GM18520 (cell line): ENCODE measurements around the gene YY1.

Experiments
- ATAC-seq: cut with Tn5 transposase; IDR thresholded peaks from one replicate; pipeline ENCODE4 v1.9.1; 2021; ENCODE audit not compliant: unreplicated experiment

The YY1 gene

DNA sequence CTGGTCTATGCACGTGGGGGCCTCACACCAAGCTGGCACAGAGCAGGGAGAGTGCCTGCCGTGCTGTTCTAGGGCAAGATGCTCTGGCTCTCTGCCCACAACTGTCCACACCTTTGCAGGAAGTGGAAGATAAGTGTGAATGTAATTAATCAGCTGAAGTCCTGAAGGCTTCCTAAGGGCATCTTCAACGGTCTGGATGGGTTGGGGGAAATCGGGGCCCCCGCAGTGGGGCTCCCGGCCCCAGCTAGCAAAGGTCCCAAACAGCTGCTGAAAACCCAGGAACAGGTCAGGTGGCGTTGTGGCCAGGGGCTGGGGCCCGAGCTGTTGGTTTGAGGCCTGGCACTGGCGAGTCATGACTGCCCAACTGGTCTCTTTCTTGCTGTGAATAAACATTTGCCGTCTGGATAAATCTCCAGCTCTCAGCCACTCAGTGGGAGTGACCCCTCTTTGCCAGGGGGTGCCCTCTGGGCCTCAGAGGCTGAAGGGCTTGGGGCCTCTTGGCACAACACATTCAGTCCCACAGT is 74.0 kb downstream of the YY1 start:
- no peak for ATAC-seq

DNA sequence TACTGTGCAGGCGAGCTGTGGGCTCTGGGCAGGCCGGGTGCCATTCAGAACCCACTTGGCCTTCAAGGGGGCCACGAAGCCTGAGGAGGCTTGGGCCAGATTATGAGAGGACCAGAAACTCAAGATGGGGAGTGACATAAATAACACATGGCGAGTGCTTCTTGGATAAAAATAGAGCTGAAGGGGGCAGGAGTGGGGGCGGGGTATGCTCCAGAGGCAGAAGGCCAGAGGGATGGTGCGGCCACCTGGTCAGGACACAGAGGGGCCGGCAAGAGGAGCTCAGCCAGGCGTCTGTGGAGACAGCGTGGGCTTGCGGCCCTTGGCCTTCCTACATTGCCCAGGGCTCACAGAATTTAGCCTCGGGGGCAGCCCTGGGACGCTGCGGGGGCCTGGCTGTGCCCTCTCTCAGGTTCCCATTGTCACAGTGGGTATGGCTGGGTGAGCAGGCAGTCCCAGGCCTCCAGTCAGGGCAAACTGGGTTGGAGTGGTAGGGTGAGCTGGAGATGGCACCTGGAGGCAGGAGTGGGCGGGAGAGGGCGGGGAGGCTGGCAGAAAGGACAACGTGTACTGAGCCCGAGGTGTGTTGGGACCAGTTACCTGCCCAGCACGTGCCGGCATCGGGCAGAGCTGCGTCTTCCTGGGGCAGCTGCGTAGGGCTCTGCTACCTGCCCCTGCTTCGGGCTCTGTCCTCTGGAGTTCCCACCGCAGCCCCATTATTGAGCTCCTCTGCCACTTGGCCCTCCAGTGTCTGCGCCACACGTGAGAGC is 74.7 kb downstream of the YY1 start:
- no peak for ATAC-seq

DNA sequence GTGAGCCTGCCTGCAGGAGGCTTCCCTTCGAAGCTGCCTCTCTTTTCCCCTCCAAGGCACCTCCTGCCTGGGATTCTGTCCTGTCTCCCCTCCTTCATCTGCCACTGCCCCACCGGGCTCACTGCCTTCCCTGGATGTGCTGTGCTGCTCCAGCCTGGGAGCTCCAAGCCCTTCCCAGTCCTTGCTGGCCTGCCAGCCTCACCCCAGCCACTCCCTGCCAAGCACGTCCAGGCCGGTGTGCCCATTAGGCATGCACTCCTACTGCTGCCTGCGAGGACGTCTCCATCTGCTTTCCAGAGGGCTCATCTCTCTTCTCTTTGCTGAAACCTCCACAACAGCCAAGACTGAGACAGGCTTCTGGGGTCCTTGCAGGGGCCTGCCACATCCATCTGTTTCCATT is 75.8 kb downstream of the YY1 start:
- no peak for ATAC-seq

DNA sequence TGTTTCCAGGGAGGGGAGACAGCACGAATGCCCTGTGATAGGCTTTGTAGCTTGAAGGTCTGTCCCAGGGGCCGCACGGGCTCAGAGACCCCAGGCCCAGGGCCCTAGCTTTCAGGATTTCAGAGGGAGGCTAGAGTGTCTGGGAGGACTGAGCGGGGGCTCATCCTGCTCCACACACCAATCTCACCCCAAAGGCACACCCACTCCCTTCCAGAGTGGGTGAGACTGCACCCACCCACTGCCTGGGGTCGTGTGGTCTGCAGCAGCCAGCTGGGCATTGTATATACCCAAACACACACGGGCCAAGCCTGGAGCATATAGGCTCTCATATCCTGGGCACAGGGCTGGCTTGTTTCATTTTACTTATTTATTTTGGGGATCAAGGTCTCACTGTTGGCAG is 78.4 kb downstream of the YY1 start:
- no peak for ATAC-seq

- ATAC-seq = peak; percentile 61
Measured at GRCh38 chr14:100317912-100318808, 79.2 kb downstream of the YY1 start.

DNA sequence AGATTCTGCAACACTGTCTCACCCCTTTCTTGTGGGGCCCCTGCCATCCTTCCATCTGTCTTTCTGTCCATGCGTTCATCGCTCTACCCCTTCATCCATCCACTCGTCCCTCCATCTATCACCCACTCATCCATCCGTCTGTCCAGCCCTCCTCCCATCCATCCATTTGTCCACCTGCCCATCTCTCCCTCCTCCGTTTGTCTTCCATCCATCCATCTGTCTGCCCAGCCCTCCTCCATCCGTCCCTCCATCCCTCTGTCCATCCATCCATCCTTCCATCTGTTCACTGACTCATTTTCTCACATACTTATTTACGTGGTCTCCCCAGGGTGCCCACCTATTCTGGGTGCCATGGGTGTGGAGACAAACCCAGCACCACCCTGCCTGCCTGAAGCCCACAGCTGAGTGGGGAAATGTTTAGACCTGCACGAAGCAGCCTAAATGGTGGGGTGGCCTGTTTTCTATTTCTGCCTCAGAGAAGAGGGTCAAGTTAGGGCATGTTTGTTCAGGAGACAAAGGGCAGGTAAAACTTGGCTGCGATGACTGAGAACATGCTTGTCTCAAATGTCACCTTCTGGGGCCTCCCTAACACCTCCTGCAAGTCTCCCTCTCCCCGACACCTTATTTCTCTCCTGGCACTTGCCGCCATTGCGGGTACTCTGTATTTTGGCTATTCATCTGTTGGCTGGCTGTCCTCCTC is 81.4 kb downstream of the YY1 start:
- ATAC-seq = no peak

DNA sequence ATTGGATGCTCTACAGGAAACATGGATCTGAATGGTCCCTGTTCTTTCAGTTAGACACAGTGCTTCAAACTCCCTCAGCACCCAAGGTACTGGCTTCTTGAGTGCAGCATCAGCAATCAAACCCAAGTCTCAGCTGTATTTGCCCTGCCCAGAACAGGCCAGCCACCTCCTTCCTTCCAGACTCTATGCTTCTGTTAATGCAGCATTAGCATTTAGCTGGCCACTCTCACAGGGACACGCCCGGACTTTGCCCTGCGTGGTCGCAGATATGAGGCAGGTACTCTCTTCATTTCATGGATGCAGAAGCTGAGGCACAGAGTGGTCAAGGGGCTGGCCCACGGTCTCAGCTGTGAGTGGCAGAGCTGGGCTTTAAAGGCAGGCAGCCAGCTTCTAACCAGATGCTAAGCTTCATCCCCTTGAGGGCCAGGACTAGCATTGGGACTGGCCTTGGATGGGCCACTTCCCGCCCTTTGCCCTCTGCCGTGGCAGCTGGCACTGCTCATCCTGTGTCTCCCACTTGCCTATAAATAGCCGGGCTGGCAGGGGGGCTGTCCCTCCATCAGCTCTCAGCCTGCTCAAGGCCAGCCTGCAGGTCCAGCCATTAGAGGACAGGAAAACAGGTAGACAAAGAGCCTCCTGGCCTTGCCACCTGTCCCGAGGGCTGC is 82.7 kb downstream of the YY1 start:
- ATAC-seq = no peak

GRCh38 chr14:100322138-100322957 is 83.4 kb downstream of the YY1 start:
- no peak for ATAC-seq

DNA sequence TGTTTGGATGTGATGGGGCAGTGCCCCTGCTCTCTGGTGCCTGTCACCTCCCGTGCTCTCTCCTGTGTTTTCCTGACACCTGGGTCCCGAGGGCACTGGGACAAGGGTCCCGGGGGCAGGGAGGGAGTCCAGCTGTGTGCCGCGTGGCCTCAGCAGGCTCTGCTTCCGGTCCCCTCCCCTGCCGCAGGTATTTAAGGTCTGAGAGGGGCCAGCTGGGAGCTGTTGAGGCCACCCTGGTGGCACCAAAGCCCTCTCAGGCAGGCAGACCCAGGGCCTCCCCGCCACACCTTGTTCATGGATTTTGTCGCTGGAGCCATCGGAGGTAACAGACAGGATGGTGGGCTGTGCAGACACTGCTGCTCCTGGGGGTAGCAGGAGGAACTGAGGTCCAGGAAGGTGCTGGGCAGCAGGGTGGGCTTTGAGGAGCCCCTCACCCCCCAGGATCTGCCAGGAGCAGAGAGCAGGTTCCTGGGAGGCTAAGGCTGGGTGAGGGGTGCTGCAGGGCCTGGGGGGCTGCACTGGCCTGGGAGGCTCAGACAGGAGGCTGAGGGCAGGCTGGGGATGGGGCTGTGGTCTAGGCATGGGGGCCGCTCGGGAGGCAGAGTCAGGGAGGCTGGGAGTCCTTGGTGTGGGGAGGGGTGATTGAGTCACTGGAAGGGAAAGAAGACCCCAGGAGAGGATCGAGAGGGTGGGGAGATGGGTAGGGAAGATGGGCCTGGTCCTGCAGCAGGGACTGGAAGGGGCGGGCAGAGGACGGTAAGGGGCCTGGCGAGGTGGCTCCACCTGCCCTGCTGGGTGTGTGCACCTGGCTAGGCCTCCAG is 84.4 kb downstream of the YY1 start, which contains the start of gene SLC25A47:
TSS of gene SLC25A47 (plus strand) at position 219 of the 821 bp plus-strand sequence. CDS start at position 295, 76 bp downstream.
- ATAC-seq = no peak

GRCh38 chr14:100323942-100324307 is 85.0 kb downstream of the YY1 start:
- no peak for ATAC-seq

DNA sequence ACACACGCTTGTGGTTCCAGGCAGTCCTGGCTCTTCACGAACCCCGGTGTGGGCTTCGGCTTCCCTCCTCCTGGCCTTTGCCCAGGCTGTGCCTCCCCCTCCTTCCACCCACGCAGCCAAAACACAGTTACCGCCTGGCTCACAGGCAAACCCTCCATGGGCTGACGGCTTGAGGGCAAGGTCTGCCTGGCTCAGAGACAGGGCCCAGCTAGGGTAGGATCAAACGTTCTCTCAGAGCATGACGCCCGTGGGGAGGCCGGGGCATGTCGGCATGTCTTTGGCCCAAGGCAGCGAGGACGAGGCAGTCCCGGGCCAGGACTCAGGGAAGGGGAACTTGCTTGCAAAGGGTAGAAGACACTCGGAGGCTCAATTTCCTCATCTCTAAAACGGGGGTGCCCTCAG is 86.3 kb downstream of the YY1 start:
- ATAC-seq = no peak

DNA sequence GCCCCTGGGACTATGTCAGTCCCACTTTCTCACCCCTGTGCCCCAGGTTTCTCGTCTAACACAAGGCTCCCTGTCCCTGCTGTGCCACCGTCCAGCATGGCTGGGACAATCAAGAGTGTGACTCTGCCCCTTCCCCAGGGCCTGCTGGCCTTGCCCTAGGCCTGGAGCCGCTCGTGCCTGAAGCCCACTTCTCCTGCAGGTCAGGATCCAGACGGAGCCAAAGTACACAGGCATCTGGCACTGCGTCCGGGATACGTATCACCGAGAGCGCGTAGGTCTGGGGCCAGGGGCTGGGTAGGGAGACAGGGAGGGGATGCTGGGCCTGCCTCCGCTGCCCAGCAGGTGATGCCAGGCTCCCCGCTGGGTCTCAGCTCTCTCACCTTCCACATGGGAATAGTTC is 87.0 kb downstream of the YY1 start:
- ATAC-seq = no peak

DNA sequence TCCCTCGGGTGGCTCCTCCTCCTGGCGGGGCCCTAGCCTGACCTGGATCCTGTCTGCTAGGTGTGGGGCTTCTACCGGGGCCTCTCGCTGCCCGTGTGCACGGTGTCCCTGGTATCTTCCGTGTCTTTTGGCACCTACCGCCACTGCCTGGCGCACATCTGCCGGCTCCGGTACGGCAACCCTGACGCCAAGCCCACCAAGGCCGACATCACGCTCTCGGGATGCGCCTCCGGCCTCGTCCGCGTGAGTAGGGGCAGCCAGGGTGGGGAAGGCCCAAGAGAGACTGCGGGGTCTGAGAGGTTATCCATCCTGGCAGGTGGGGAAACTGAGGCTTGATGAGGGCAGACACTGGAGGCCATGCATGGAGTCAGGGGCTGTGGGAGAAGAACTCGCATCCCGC is 88.2 kb downstream of the YY1 start:
- no peak for ATAC-seq

DNA sequence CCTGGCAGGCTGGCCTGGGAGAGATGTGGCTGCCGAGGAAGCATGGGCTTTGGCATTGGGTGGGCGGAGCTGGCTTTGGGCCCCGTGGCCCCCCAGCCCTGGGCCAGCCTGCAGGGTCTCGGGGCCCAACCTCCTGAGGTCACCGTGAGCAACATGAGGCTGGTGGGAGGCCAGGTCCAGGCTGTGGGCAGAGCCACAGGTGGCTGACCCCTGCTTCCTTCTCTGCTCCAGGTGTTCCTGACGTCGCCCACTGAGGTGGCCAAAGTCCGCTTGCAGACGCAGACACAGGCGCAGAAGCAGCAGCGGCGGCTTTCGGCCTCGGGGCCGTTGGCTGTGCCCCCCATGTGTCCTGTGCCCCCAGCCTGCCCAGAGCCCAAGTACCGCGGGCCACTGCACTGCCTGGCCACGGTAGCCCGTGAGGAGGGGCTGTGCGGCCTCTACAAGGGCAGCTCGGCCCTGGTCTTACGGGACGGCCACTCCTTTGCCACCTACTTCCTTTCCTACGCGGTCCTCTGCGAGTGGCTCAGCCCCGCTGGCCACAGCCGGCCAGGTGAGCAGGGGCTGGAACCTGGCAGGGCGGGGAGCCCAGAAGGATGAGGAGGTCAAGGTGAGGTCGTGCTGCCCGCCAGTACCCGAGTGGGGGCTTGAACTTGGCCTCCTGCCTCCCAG is 89.7 kb downstream of the YY1 start:
- no peak for ATAC-seq

DNA sequence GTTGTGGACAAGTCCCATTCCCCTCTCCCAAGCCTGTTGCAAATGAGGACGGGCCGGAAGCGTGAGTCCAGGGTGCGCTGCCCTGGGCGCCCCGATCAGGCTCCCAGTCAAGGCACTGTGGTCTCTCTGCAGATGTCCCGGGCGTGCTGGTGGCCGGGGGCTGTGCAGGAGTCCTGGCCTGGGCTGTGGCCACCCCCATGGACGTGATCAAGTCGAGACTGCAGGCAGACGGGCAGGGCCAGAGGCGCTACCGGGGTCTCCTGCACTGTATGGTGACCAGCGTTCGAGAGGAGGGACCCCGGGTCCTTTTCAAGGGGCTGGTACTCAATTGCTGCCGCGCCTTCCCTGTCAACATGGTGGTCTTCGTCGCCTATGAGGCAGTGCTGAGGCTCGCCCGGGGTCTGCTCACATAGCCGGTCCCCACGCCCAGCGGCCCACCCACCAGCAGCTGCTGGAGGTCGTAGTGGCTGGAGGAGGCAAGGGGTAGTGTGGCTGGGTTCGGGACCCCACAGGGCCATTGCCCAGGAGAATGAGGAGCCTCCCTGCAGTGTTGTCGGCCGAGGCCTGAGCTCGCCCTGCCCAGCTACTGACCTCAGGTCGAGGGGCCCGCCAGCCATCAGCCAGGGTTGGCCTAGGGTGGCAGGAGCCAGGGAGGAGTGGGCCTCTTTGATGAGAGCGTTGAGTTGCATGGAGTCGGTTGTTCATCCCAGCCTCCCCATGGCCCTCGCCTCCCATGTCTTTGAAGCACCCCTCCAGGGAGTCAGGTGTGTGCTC is 90.5 kb downstream of the YY1 start:
- no peak for ATAC-seq

DNA sequence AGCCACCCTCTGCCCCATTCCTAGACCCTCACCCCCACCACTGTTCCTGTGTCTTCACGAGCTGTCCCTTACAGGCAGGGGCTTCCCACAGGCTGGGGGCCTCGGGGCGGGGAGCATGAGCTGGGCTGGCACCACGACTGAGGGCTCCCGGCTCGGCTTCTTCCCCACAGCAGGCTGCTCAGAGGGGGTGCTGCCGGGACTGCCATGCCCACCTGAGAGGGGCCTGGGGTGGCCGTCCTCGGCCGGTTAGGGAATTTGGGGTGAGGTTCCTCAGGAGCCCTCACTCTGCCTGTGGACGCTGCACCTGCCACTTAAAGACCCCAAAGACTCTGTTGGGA is 91.0 kb downstream of the YY1 start:
- no peak for ATAC-seq

DNA sequence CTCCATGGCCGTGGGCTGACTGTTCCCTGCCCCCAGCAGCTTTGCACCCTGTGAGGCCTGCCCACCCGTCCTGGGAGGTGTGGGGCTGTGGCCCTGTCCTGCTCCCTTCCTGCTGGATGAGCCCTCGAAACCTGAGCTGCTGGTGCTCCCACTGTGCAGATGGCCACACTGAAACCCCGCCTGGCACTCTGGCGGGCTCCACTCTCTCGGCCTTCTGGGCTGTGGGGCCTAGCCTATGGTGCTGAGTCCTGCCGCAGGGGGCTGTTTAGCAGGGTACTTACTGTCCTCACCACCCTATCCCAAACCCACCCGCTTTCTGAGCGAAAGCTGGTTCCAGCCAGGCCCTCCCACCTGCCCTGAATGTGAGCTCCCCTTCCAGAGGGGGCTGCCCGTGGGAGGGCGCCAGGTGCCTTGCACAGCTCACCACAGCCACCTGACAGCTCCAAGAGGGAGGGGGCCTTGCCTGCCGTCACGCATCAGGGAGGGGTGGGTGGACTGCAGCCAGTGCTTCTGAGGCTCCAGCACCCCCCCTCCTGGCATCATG is 91.5 kb downstream of the YY1 start:
- ATAC-seq = no peak
